GM11168 (cell line): ENCODE data around the gene TLN1.

Source experiments
- in situ Hi-C: fragments of 300-500 bp; cut with MboI; formaldehyde crosslinking; loops from one replicate; pipeline ENCODE4 v1.12.0; 2022; ENCODE audit warnings: low sequenced_read_pairs; ENCODE audit not compliant: unreplicated experiment

TLN1 gene

GRCh38 chr9:35732185-35732799, at the start of gene TLN1, which contains the start of gene CREB3:
TSS of gene TLN1 (minus strand) at chr9:35732195. CDS start at chr9:35725694, 6,501 bp downstream.
TSS of gene CREB3 (plus strand) at chr9:35732666. CDS start at chr9:35732773, 107 bp downstream.
- in situ Hi-C loops: loop anchor here (25.0 kb wide), 1 partner anchor 670 kb away; the partner anchor contains the start of gene VCP

GRCh38 chr9:35781066-35781465, 49.1 kb upstream of the TLN1 start:
- in situ Hi-C loops: no loop called here

GRCh38 chr9:35778496-35778895, 46.5 kb upstream of the TLN1 start:
- in situ Hi-C loops: no loop called here

- in situ Hi-C loops: no loop called here
Measured at GRCh38 chr9:35776018-35776417, 44.0 kb upstream of the TLN1 start.

- in situ Hi-C loops: no loop called here
Measured at GRCh38 chr9:35774907-35775635, 43.1 kb upstream of the TLN1 start.

- in situ Hi-C loops: no loop called here
Measured at GRCh38 chr9:35771943-35772342, 39.9 kb upstream of the TLN1 start.

GRCh38 chr9:35771534-35771933, 39.5 kb upstream of the TLN1 start:
- in situ Hi-C loops: no loop called here

- in situ Hi-C loops: no loop called here
Measured at GRCh38 chr9:35771075-35771433, 39.1 kb upstream of the TLN1 start.

- in situ Hi-C loops: no loop called here
Measured at GRCh38 chr9:35769763-35770162, 37.8 kb upstream of the TLN1 start.

GRCh38 chr9:35767458-35767857, 35.5 kb upstream of the TLN1 start:
- in situ Hi-C loops: no loop called here

- in situ Hi-C loops: no loop called here
Measured at GRCh38 chr9:35766997-35767396, 35.0 kb upstream of the TLN1 start.

GRCh38 chr9:35763803-35764202, 31.8 kb upstream of the TLN1 start:
- in situ Hi-C loops: no loop called here

GRCh38 chr9:35763181-35763580, 31.2 kb upstream of the TLN1 start:
- in situ Hi-C loops: no loop called here

GRCh38 chr9:35760651-35761050, 28.7 kb upstream of the TLN1 start:
- in situ Hi-C loops: no loop called here

- in situ Hi-C loops: no loop called here
Measured at GRCh38 chr9:35759795-35760194, 27.8 kb upstream of the TLN1 start.

- in situ Hi-C loops: no loop called here
Measured at GRCh38 chr9:35758475-35759050, 26.6 kb upstream of the TLN1 start.

GRCh38 chr9:35757892-35758275, 25.9 kb upstream of the TLN1 start:
- in situ Hi-C loops: no loop called here

GRCh38 chr9:35757226-35757891, 25.4 kb upstream of the TLN1 start:
- in situ Hi-C loops: no loop called here

- in situ Hi-C loops: no loop called here
Measured at GRCh38 chr9:35756275-35757225, 24.6 kb upstream of the TLN1 start.

- in situ Hi-C loops: no loop called here
Measured at GRCh38 chr9:35755071-35755470, 23.1 kb upstream of the TLN1 start.
